ENCODE data around the gene REXO4. TPM values are rescaled to one million over a fixed set of nuclear protein-coding genes. Genes with fewer than 3 reads are reported as not detected.
A peak's percentile ranks its signal among the peaks of the same experiment; 100 is the strongest.

REXO4 gene
- total RNA-seq, 1 donor: 12.5 TPM

DNA sequence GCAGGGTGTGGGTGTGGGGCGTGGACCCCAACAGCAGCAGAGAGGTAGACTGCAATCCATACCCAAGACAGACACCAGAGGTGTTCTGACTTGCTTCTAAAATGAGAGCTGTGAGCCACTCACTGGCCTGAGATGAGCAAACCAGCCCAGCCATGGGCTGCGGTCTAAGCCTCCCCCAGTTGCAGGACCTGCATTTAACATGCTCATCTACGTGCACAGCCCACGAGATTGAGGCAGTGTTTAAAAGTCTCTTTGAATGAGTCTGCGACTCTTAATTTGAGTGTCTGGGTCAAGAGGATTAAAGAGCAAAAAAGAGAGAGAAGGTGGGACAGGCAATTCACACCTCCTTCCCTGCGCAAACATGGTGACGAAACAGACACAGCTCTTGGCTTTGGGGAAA, 47.9 kb downstream of the REXO4 start:
- TF ChIP-seq, protein P1, sequence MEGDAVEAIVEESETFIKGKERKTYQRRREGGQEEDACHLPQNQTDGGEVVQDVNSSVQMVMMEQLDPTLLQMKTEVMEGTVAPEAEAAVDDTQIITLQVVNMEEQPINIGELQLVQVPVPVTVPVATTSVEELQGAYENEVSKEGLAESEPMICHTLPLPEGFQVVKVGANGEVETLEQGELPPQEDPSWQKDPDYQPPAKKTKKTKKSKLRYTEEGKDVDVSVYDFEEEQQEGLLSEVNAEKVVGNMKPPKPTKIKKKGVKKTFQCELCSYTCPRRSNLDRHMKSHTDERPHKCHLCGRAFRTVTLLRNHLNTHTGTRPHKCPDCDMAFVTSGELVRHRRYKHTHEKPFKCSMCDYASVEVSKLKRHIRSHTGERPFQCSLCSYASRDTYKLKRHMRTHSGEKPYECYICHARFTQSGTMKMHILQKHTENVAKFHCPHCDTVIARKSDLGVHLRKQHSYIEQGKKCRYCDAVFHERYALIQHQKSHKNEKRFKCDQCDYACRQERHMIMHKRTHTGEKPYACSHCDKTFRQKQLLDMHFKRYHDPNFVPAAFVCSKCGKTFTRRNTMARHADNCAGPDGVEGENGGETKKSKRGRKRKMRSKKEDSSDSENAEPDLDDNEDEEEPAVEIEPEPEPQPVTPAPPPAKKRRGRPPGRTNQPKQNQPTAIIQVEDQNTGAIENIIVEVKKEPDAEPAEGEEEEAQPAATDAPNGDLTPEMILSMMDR (IDR thresholded peaks at IDR 0.05; ENCODE audit: insufficient read depth, low read depth, low read length): no peak
- DNase-seq (ENCODE audit: low read depth): no peak
- H3K4me3 ChIP-seq (ENCODE audit: low read depth, low read length): no peak overlapping the region

DNA sequence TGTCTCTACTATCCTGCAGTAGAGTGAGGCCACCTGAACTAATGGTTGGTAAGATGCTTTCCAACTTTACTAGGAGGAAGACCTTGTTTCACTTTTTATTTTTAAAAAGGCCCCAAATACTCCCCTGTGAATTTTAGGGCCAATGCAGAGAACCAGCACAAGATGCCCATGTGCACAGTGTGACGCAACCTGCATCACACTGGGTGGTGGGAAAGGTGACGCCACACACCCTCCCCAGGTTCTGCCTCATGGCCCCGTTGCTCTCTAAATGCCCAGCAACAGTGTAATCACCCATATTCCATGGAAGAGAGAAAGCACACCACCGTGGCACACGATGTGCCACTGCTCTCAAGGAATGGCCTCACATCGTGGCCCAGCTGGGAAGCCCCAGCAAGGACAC, 48.4 kb downstream of the REXO4 start:
- no peak overlapping the region for H3K4me3 ChIP-seq (ENCODE audit: low read depth, low read length)
- TF ChIP-seq, protein P1 (IDR thresholded peaks at IDR 0.05; ENCODE audit: insufficient read depth, low read depth, low read length): no peak
- DNase-seq (ENCODE audit: low read depth): no peak

DNA sequence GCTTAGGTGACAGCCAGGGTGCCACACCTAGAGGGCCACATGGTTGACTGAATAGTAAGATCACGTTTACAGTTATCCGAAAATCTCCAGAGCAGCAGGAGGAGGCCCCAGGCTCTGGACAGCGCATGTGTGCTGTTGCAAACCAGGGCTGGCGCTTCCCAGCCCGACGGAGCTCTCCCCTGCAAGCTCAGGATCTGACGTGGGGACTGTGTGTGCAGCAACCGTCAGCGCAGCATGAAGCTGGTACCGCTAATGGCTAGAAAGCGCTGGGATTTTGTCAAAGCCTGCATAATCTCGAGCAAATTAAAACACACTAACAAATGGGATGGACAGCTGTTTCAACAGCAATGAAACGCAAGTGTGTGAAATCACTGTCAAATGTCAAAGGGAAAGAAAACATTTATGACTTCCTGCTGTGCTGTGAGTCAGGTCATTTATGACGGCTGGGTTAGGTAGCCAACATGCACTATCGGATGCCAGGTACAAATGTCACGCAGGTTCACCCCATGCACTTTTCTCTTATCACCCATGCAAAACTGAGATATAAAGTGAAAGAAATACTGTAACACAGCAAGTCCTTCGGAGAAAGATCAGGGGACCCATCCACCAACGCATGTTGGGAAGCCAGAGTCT, 49.4 kb downstream of the REXO4 start:
- peak; percentile 49 for DNase-seq (ENCODE audit: low read depth)
- H3K4me3 ChIP-seq (ENCODE audit: low read depth, low read length): no peak overlapping the region
- TF ChIP-seq, protein P1 (IDR thresholded peaks at IDR 0.05; ENCODE audit: insufficient read depth, low read depth, low read length): no peak

DNA sequence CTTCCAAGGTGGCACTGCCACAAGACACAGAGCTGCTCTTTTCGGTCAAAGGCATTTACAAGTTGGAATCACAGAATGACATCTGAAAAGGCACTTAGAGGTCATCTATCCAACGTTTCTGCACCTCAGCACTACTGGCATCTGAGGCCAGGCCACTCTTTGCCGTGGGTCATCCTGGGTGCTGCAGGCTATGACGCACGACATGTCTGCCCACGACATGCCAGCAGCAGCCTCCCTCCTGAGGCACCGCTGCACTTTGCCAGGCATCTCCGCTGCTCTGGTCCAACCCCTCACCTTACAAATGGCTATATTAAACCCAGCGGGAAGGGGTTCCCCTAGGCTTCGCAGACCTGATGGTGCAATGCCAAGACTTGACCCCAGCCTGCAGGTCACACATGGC, 50.0 kb downstream of the REXO4 start:
- TF ChIP-seq, protein P1 (IDR thresholded peaks at IDR 0.05; ENCODE audit: insufficient read depth, low read depth, low read length): no peak
- DNase-seq (ENCODE audit: low read depth): no peak
- H3K4me3 ChIP-seq (ENCODE audit: low read depth, low read length): no peak overlapping the region

DNA sequence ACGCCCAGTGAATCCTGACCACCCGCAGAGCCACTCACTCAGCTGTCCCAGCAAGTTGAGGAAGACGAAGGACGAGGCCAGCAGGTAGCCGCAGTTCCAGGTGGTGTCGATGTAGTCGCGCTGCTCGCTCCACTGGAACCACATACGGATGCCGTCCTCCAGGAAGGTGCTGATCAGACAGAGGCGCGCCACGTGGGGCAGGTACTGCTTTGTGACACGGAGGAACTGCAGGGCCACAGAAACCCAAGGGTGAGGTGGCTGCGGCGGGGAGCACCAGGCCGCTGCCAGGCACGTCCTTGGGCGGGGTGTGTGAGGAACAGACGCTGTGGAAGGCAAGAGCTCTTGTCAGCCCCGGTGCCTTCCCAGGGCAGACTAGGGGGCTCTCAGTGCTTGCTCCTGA, 50.6 kb downstream of the REXO4 start:
- DNase-seq (ENCODE audit: low read depth): no peak
- TF ChIP-seq, protein P1 (IDR thresholded peaks at IDR 0.05; ENCODE audit: insufficient read depth, low read depth, low read length): no peak
- H3K4me3 ChIP-seq (ENCODE audit: low read depth, low read length): no peak overlapping the region

DNA sequence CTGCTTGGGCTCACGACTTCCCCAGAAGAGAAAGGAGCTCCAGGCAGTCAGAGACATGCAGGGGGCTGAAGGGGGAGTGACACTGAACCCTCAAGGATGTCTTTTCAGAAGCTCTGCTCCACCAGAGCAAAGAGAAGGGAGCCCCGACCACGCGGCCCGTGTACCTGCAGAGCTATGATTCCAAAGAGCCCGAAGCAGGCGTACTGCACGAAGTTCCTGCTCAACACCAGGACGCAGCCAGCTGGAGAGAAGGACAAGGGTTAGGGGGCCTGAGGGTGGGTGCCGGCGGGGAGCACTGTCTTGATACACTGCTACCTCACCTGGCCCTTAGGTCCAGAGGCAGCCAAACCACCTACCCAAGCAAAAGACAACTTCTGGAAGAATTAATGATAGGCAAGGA, 51.4 kb downstream of the REXO4 start:
- TF ChIP-seq, protein P1 (IDR thresholded peaks at IDR 0.05; ENCODE audit: insufficient read depth, low read depth, low read length): no peak
- no peak overlapping the region for H3K4me3 ChIP-seq (ENCODE audit: low read depth, low read length)
- DNase-seq (ENCODE audit: low read depth): no peak

Measured in fibroblast of villous mesenchyme (primary cell).